HG02981 (cell line): ENCODE measurements around the gene PDCD2.
"Not testable (repeated sequence)": the region's sequence is repeated elsewhere in the genome, so short reads cannot be mapped to it uniquely, and the experiment has no call there.

Source experiments
- ATAC-seq: cut with Tn5 transposase; IDR thresholded peaks from one replicate; pipeline ENCODE4 v1.9.1; 2021; ENCODE audit warnings: mild to moderate bottlenecking, moderate library complexity; ENCODE audit not compliant: unreplicated experiment

Gene PDCD2

DNA sequence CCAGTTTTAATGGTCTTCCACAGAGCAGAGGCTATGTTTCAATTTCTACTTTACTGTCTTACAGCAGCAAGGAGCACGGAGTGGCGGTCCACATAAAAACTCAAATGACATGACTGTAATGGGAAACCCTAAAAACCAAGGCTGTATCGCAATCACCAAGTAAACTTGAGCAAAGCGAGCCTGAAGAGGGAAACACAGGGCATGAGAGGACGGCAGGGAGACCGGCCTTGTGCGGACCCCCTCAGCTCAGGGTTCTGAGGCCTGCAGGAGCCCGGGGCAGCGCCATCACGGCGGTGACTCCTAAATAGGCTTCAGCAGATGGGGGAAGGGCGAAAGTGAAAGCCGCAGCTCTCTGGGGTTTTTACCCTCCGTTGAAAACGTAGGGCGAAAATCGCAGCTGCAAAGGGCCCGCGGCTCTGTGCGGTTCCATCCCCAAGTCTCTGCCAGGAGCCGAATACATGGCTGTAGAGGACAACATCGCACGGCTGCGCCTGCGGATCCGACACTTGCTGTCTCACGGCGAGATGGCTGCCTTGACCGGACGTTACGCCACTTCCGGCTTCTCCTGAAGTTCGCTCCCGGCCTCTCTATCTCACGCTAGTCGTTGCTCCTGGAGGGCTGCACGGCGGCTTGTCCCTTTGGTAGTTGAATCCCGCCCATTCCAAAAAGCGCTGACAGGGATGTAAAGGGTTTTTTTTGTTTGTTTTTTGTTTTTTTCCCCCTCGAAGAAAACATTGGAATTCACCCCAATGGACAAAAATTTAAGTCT lies 31.5 kb downstream of the PDCD2 start, which contains the start of gene PSMB1:
TSS of gene PSMB1 (minus strand) at position 543 of the 769 bp plus-strand sequence. CDS start at position 478, 65 bp downstream.
- ATAC-seq, result peak; percentile 52

DNA sequence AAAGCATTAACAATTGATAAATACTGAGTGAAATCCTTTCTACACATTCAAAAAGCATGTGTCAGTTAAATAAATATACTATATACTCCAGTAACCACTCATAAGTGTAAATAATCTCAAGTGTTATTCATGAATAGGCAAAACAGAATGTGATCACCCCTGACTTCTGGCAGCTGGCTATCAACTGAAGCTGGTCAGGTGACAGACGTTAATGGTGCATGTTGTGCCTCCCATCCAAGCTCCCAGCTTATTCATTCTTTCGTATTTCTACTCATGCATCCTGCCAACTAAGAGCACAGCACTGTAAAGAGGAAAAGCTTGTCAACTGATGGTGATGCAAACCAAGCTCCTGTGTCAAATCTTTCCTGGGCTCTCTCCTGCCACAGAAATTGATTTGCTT lies 39.0 kb downstream of the PDCD2 start:
- ATAC-seq, result no peak

DNA sequence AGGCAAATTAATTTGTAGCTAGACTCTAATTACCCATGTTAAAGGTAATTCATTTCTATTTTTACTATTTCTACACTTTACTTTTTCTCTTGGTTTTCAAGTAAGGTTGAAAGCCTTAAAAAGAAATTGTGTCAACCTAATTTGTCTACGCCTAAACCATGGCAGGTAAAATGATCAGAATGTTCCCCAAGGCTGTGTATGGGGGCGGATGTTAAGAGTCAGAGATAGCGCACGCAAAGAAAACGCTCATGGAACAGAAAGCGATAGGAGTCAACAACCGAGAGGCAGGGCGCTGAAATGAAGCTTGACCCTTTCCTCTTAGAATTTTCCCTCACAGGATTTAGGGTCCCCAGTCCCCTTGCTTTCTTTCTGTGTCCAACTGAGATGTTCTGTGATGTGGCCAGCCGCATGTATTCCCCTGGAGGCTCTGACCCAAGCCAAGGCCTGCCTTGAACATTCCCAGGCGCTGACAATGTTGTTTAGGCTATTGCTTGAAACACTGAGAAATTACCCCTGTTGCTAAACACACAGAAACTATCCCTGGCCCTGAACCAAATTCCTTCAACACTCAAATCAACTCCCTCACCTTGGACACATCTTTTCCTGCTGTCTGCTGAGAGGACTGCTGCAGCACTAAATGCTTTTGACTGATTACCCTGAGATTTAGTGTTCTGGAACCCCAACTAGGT lies 42.3 kb downstream of the PDCD2 start:
- ATAC-seq, result no peak

DNA sequence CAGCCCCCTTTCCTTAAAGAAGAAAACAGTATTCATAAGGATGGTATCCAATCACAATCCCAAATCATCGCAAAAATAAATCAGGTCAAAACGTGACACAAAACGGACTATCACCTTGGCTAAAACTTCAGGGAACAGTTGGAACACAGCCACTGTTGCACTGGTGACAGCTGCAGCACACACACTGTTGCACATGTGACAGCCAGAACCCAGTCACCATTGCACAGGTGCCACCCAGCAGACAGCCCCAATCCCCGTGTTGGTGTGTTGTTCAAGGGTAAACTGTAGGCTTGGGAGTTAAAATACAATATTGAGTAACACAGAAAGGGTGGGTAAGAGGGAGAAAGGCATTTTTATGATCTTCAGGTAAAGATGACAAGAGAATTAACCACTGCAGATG lies 47.1 kb downstream of the PDCD2 start:
- ATAC-seq, result no peak

DNA sequence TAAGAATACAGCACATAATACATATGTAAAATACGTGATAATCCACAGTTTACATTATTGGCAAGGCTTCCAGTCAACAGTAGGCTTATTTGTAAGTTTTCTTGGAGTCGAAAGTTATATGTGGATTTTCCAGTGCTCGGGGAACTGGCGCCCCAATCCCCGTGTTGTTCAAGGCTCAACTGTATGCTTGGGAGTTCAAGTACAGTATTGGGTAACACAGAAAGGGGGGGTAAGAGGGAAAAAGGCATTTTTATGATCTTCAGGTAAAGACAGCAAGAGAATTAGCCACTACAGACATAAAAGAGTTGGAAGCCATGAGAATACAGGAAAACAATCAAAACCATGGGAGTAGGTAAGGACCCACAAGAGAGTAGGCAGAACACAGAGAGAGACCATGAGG lies 47.8 kb downstream of the PDCD2 start:
- ATAC-seq, result no peak

DNA sequence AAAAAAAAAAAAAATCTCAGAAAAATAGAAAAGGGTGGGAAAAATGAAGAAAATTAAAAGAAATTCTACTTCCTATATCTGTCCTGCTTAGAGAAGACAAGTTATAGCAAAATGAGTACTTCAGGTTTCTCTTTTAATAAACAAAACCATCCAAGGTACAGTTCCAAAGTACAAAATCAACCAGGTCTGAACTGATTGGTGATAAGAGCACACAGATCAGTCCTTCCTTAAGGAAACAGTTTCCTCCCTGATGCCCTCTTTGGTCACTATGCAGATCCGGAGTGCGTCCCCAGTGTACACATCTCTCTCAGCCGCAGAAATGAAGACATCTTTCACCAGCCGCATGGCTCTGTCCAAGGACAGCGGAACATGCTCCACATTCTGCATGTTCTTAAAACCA lies 49.4 kb downstream of the PDCD2 start:
- ATAC-seq, result no peak

DNA sequence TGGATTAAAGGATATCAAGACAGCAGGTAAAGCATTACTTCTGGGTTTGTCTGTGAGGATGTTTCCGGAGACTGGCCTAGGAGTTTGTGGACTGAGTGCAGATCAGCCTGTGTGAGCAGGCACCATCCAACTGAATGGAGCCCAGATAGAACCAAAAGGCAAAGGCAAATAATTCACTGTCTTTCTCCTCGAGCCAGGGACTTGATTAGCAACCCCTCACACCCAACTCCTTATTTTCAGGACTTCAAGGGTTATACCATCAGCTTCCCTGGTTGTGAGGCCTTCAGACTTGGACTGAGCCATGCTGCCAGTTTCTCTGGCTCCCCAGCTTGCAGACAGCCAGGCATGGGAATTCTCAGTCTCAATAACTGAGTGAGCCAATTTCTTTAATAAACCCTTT lies 50.6 kb downstream of the PDCD2 start:
- no peak for ATAC-seq

DNA sequence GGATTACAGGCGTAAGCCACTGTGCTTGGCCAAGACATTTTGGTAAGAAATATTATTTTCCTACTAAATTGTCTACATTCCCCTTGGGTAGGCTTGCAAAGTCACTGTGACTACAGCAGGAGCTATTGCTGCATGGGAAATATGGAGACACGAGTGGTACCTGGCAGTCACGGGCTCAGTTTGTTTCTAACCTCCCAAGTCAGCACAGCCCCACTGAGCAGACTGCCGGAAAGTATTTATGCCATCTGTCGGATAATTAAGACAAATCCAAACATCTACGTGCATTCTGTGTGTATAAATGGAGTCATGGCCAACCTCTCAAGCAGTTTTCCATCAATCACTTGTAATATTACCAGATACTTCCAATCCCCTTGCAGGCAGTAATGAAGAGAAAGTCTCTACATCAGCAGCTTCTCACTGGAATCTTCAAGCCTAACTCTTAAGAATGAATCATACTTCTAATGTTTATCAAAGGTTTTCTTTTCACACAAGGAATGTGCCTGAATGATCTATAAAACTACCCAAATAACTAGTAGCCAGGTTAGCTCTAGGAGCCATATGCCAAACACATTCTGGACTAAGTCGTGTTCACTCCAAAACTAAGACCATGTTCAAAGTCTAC lies 51.5 kb downstream of the PDCD2 start:
- ATAC-seq, result no peak

DNA sequence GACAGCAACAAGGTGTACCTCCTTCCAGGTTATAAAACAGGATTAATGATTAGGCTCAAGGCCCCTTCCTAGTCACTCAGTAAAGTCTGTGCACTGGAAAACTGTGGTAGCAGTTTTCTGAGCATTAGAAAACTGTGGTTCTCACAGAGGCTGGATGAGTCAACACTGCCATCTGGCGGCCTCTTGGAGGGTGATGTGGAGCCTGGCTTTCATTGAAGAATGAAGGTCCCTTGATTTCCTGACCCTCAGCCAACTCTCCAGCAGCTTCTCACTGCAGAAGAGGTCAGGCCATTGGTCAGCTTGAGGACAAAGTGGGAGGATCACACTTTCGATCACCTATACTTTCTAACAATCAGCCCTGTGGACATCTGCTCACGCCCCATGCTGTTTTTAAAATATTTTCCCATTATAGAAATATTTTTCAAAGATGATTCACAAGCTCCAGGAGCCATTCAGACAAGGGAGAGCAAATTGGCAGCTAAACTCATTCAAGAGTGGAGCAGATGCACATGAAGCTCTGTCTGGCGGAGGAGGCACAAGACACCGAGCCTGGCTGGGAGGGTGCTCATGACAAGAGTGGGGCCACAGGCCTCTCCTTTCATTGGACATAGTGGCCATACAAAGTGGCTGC lies 54.5 kb downstream of the PDCD2 start:
- ATAC-seq, result peak; percentile 76

DNA sequence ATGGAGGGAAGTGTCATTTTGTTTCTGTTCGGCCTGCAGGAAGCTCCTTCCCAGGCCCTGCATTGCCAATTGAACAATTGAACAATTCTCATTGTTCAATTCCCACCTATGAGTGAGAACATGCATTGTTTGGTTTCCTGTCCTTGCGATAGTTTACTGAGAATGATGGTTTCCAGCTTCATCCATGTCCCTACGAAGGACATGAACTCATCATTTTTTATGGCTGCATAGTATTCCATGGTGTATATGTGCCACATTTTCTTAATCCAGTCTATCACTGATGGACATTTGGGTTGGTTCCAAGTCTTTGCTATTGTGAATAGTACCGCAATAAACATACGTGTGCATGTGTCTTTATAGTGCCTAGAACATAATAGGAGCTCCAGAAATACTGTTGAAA lies 56.4 kb downstream of the PDCD2 start:
- not testable (repeated sequence) for ATAC-seq

DNA sequence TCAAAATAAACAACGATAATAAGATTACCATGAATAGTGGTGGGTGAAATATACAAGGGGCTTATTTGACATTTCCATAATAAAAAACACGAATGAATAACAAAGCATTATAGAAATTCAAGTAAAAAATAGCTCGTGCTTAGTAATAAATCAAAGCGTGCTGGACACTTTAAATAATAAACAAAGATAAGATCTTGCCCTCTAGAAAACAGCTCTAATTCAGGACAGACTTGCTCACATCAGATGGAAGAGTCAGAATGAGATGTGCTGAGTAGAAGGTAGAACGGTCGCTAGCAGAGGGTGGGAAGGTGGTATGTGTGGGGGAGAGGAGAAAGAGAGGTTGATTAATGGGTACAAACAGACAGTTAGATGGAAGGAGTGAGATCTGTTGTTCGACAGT lies 58.6 kb downstream of the PDCD2 start:
- no peak for ATAC-seq
